GM21367 (cell line): ENCODE results near the gene TEX52.

ENCODE experiments used
- ATAC-seq: cut with Tn5 transposase; IDR thresholded peaks from one replicate; pipeline ENCODE4 v1.9.1; 2021; ENCODE audit not compliant: unreplicated experiment

Gene TEX52

DNA sequence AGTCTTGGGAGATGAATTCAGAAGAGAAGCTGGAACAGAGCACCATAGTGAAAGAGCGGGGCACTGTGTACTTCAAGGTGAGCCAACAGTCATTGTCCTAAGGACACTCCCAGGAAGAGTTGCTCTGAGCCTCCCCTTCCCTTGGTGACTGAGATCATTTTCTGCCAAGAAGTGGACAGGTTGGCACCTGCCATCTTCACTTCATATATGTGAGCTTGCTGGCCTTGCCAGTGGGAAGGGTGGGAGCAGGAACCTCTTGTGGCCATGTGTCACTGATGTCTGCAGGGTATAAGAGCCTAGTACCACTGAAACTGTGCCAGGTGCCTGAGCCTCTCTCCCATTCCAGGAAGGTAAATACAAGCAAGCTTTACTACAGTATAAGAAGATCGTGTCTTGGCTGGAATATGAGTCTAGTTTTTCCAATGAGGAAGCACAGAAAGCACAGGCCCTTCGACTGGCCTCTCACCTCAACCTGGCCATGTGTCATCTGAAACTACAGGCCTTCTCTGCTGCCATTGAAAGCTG lies 56.7 kb downstream of the TEX52 start:
- ATAC-seq: no peak
